Measurements from ENCODE around the gene CDKN3.
"Not testable (repeated sequence)": the region's sequence is repeated elsewhere in the genome, so short reads cannot be mapped to it uniquely, and the experiment has no call there.

Gene CDKN3

GRCh38 chr14:54457609-54457996, 60.8 kb downstream of the CDKN3 start:
- no peak for DNase-seq

DNA sequence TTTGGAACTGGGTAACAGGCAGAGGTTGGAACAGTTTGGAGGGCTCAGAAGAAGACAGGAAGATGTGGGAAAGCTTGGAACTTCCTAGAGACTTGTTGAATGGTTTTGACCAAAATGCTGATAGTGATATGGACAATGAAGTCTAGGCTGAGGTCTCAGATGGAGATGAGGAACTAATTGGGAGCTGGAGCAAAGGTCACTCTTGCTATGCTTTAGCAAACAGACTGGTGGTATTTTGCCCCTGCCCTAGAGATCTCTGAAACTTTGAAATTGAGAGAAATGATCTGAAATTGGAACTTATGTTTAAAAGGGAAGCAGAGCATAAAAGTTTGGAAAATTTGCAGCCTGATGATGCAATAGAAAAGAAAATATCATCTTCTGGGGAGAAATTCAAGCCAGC, 61.7 kb downstream of the CDKN3 start:
- not testable (repeated sequence) for DNase-seq

DNA sequence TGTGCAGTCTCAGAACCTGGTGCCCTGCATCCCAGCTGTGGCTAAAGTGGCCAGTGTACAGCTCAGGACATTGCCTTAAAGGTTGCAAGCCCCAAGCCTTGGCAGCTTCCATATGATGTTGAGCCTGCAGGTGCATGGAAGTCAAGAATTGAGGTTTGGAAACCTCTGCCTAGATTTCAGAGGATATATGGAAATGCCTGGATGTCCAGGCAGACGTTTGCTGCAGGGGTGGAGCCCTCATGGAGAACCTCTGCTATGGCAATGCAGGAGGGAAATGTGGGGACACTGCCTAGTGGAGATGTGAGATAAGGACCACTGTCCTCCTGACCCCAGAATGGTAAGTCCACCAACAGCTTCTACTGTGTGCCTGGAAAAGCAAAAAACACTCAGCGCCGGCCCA, 62.3 kb downstream of the CDKN3 start:
- DNase-seq, result no peak

DNA sequence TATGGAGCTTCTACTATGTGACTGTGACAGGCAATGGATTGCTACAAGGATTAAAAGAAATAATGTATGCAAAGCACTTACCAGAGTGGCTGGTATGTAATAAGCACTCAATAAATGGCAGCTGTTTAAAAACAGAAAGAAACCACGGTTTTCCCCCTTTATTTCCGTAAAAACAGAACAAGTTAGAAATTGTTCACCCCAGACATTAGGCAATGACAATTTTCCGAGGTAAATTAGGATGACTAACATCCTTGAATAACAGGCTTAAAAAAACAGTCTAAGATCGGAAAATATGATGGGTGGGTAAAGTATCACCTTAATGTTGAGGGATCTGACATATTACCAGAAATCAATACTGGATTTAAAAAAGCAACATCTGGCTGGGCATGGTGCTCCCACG, 65.2 kb downstream of the CDKN3 start:
- no peak for DNase-seq

- DNase-seq, result no peak
Observed at GRCh38 chr14:54465654-54466053, 68.8 kb downstream of the CDKN3 start.

DNA sequence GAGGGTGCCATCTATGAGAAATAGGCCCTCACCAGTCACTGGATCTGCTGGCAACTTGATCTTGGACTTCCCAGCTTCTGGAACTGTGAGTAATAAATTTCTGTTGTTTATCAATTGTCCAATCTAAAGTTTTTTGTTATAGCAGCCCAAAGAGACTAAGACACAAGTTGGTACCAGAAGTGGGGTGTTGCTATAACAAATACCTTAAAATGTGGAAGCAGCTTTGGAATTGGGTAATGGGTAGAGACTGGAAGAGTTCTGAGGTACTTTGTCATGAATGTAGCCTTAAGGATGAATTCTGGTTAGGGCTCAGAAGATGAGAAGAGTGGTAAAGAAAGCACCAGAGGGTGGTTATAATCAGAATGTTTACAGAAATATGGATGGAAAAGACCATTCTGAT, 70.5 kb downstream of the CDKN3 start:
- no peak for DNase-seq
